ENCODE measurements around the gene ARHGEF10L.

Gene ARHGEF10L

GRCh38 chr1:17724150-17724549, 184.7 kb downstream of the ARHGEF10L start:
- no peak for DNase-seq (ENCODE audit: low read depth)
- TF ChIP-seq CTCF (IDR thresholded peaks at IDR 0.05; ENCODE audit: control insufficient read depth, extremely low read depth, insufficient read depth): no peak
- no peak overlapping the region for H3K4me3 ChIP-seq (ENCODE audit: low read depth, low read length)

GRCh38 chr1:17725084-17725719, 185.7 kb downstream of the ARHGEF10L start:
- H3K4me3 ChIP-seq (ENCODE audit: low read depth, low read length): no peak overlapping the region
- TF ChIP-seq CTCF (IDR thresholded peaks at IDR 0.05; ENCODE audit: control insufficient read depth, extremely low read depth, insufficient read depth): no peak
- no peak for DNase-seq (ENCODE audit: low read depth)

- no peak for DNase-seq (ENCODE audit: low read depth)
- no peak overlapping the region for H3K4me3 ChIP-seq (ENCODE audit: low read depth, low read length)
- TF ChIP-seq CTCF (IDR thresholded peaks at IDR 0.05; ENCODE audit: control insufficient read depth, extremely low read depth, insufficient read depth): no peak
These were observed 186.5 kb downstream of the ARHGEF10L start for GRCh38 chr1:17725811-17726582.

GRCh38 chr1:17728123-17728712, 188.7 kb downstream of the ARHGEF10L start:
- no peak for TF ChIP-seq CTCF (IDR thresholded peaks at IDR 0.05; ENCODE audit: control insufficient read depth, extremely low read depth, insufficient read depth)
- no peak overlapping the region for H3K4me3 ChIP-seq (ENCODE audit: low read depth, low read length)
- DNase-seq (ENCODE audit: low read depth): no peak

GRCh38 chr1:17729248-17729647, 189.8 kb downstream of the ARHGEF10L start:
- no peak for DNase-seq (ENCODE audit: low read depth)
- TF ChIP-seq CTCF (IDR thresholded peaks at IDR 0.05; ENCODE audit: control insufficient read depth, extremely low read depth, insufficient read depth): no peak
- no peak overlapping the region for H3K4me3 ChIP-seq (ENCODE audit: low read depth, low read length)

GRCh38 chr1:17729909-17730308, 190.4 kb downstream of the ARHGEF10L start:
- H3K4me3 ChIP-seq (ENCODE audit: low read depth, low read length): no peak overlapping the region
- no peak for TF ChIP-seq CTCF (IDR thresholded peaks at IDR 0.05; ENCODE audit: control insufficient read depth, extremely low read depth, insufficient read depth)
- no peak for DNase-seq (ENCODE audit: low read depth)
